NCI-H128 (cell line): ENCODE measurements around the gene ASF1B.
"Not testable (repeated sequence)": the region's sequence is repeated elsewhere in the genome, so short reads cannot be mapped to it uniquely, and the experiment has no call there.

Source experiments
- DNase-seq: peaks from one replicate; lab custom pipeline; 2025; ENCODE audit not compliant: unreplicated experiment; lab: John Stamatoyannopoulos, UW

The ASF1B gene

DNA sequence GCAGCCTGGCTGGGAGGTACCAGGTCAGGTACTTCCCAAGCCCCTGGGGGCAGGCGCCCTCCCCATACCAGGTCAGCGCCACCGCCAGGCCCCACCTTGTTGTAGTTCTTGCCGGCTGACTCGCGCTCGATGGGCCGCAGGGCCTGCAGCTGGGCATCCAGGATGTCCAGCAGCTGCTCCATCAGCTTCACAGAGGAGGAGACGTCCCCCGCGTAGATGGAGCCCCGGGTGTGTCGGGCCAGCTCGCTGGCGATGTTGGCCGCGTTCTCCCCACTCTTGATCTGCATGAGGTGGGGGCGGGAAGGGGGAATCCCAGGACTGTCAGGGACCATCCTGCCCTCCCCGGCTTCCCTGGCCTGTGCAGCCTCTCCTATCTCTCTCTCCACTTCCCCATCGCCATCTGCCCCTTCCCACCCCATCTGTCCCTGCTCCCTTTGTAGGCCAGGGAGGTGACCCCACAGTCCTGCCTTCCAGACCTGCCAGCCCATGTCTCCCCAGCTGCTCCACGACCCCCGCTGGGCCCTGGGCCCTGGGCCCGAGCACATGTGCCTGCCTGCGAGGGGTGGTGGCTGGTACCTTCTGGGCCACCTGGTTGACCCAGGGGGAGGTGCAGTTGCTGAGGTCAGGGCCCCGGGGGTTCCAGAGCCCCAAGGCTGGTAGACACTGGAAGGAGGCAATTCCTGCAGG, 23.8 kb upstream of the ASF1B start:
- no peak for DNase-seq

DNA sequence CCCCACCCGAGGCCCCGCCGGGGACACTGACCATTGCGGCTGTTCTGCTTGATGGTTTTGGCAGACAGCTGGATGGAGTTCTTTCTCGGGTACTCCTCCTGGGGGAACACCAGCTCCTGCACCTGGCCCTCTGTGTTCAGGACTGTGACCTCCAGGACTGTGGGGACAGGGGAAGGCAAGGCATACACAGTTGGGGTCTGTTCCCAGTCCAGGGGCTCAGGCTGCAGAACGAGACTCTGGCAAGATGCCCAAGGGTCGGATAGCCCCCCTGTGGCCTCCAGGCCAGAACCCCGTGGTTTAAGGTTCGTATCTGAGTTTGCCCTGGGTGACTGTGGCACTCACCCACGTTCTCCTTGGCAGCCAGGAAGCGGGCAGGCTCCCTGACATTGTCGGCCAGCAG, 22.7 kb upstream of the ASF1B start:
- DNase-seq, result no peak

DNA sequence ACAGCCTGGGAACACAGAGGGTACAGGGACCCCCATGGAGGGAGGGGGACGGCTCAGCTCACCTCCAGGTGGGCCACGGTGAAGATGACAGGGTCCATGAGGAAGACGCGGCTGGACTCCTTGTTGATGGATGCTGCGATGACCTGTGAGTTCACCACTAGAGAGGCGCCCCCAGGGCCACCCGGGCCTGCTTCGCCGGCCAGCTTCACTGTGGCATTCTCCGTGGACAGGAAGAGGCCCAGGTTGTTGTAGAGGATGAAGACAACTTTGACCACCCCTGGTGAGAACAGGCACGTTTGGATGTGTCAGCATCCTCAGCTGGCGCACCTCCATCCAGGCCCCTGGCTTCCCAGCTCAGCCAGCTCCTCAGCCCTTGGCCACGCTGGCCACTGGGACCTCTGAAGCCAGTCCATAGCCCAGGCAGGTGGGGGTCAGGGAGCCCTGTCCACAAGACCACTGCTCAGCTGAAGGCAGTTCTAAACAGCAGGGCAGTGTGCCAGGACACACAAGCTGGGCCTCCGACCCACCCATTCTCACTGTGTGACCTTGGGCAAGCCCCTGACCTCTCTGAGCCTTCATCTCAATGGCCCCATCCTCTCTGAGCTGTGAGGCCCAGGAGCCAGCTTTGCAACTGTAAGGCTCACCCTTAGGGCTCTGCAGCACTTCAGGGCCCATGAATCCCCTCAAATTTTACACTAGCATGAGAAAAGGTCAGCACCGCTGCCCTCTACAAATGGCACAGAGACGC, 22.1 kb upstream of the ASF1B start:
- no peak for DNase-seq

DNA sequence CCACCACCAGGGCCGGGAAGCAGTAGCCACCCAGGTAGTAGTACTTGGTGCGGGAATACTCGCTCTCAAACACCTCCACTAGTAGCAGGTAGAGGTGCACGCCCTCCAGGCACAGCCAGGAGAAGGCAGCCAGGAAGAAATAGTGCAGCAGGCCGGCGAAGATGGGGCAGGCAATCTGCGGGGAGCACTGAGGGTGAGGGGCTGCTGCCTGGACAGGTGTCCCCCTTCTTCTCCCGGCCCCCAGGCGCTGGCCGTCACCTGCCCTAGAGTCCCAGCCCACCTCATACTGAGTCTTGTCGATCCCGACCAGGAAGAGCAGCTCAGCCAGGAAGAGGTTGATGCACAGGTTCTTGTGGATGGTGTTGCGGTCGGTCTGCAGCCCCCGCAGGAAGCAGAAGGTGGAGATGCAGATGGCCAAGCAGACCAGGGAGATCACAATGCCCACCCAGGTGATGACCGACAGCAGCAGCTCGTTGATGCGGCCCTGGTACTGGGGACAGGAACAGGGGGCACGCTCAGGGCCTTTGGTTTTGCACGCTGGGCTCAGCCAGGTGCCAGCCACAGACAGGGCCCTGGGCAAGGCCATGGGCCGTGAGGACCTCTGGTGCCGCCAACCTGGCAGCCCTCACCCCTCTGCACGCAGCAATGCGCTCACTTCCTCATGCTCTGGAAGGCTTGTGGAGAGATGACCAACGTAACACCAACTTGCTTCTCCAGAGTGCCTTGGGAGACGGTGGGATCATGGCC, 20.8 kb upstream of the ASF1B start:
- DNase-seq, result no peak

DNA sequence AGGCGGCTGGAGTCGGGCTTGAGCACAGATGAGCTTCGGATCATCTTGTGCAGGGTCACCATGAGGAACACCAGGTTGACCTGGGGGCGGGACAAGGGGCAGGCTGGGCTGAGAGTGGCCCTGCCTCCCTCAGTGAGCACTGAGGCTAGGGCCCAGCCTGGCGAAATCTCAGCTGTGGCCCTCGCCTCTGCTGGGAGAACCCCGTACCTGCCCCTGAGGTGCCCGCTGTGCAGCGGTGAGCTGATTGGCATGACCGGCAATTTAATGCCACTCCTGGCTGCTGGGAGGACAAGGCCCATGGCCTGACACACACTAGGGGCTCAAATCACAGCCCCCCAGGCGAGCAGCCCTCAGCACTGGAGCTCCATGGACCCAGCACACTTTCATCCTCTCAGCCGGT, 19.7 kb upstream of the ASF1B start:
- DNase-seq, result no peak

DNA sequence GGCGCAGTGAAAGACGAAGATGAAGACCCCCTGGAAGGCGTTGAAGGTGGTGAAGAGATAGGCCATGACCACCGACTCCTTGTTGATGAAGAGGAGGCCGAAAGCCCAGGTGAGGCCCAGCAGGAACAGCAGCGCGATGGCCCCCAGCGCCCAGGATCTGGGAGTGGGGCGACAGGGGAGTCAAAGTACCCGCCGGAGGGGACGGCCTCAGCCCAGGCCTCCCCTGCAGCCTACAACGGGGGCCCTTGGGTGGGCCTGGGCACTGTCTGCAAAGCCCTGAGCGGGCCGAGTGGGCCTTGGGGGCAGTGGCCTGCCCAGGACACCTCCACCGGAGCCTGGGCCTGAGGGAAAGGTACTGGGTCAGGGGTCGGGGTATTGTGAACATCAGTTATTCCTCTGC, 19.0 kb upstream of the ASF1B start:
- no peak for DNase-seq

DNA sequence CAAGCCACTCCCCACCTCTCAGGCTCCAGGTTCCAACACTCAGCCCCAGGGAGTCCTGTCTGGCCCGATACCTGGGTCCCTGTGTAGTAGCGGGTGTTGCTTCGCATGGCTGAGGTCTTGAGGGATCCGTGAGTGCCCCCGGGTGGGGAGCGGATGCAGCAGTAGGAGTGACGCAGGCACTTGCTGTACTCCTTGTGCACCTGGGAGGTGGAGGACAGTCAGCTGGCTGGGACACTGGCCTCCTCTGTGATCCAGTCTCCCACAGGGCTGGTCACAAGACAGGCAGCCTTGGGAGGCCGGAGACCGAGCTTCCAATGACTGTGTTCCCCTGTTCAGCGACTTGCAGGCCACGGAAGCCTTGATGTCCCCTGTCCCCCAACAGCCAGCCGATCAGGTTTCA, 16.3 kb upstream of the ASF1B start:
- DNase-seq, result no peak

DNA sequence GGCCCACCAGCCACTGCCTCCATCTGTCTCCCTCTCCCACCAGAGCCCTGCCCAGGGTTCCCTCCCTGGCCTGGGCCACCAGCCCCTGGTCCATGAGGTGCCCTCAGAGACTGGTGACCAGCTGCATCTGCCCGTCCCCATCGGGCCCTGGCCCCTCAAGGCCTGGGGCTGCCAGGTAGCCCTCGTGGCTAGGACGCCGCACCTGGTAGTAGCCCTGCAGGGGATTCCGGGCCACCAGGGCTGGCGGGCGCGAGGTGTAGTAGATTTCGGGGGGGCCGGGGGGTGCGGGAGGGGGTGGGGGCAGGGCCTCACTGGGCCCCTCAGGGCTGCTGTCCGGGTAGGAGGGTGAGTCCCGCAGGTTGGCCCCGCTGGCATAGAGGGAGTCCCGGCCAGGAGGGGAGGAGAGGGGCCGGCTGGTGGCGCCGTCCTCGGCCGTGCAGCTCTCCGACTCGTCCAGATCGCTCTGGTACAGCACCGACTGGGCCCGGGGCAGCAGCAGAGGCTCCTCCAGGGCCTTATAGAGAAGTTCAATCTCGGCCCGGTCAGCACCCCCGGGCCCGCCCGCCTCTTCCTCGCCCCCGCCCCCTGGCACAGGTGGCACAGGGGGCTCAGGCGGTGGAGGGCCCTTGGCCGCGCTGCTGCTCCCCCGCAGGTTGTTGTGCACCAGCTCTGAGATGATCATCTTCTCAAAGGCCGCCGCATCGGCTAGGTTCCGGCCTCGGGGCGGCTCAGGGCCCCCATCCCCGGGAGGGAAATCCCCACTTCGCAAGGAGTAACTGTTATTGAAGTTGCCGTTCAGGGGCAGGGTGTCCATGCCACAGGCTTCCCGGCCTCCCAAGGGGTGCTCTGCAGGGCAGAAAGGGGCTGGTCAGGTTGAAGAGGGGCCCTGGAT, 14.6 kb upstream of the ASF1B start:
- no peak for DNase-seq

DNA sequence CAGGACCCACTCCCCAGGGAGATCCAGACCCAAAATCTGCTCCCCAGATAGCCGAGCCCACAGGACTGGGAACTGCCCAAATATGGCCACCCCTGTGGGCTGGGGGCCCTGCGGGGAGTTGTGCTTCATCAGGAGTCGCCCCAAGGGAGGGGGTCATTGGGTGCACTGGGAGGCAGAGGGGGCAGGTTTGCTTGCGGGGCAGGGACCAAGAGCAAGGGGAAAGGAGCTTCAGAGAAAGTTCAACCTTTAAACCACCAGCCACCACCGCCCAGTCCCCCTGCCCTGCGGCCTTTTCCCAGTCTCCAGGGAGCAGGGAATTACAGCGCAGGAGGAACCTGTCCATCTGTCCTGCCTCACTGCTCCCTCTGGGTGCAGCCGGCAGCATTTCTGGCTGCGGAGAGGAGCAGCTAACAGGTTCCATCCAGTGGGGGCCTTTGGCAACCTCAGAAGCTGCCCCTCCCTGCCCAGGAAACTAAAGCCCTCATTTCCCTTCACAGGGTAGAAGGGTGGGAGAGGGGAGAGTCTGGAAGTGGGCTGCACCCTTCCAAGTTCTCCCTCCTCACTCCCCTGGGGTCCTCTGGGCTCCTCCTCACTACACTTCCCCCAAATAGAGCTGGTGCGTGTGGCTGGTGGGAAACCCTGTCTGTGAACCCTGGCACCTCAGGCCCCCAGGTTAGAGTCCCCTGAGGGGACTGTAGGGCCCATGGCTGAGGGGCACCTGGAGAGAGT, 13.8 kb upstream of the ASF1B start:
- no peak for DNase-seq

DNA sequence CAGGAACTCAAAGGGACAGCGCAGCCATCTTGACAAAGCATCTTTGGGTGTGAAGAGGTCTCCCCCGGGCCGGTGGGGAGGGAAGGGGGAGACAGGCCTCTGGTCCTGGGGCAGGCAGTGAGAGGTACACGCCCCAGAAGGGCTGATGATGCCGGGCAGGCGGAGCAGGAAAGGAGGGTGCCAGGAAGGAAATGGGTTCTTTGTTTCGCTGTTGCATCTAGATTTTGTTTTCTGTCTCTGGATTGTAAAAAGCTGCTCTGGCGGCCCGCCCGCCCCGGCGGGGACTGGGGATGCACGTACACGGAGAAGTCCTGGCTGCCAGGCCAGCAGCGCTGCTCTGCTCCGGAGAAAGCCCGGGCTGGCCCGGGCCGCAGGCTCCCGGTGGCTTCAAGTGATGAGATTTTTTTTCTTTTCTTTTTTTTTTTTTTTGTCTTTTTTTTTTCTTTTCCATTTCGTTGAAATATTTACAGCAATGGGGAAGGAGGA, 13.2 kb upstream of the ASF1B start:
- no peak for DNase-seq

DNA sequence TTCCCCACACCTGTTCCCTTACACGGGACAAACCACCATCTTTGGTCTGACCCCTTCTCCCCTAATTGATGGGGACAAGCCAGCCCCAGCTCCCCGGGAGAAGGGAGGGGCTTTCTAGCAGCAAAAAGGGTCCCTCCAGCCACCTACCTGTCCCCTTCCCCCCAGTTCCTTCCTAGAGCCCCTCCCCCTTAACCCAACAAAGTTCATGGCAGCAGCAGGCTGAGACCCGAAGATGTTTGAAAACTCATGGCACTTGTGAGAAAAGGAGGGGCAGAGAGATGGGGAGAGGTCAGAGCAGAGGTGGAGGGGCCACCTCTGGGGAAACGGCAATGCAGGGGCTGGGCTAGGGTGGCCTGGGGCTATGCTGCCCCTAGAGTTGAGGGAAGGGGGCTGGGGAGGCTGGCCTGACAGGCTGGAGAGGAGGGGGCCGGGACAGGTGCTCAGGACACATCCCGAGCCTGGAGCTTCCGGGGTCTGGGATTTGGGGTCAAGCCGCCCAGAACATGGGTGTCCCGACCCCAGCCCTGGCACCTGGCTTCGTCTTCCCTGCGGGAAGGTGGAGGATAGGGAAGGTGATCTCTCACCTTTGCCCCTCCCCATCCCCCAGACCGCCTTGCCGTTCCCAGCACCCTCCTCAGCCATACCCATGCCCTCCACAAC, 12.5 kb upstream of the ASF1B start:
- DNase-seq, result no peak

DNA sequence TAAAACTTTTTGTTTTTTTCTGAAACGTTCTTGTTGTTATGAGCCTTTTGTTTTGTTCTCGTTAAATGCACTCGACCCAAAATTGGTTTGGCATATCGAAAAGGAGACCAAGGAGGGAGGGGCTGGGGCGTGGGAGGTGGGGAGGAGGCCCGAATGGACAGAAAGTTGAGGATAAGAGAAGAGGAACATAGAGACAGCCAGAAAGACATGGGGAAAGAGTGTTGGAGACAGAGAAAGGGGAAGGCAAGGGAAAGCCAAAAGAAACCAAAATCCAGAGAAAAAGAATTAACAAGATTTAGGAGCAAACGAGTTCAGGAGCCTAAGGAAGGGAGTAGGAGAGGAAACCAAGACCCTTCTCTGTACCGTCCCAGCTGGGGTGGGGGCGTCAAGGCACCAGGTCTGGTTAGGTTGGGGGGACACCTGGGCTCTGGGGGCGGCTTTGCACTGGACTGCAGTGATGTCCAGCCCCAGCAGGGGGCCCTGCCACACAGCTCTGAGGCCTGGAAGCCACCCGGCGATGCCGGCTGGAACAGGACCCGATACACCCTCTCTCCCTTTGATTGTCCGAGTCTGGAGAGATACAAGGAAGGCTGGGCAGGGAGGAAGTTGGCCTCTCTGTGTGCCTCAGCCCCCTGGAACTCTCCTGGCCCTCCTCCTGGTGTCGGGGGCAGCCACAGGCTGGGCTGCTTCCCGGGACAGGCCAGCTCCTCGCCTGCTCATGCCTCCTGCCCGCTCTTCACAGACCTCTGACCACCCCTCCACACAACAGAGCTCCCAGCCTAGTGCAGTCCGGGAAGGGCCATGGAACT, 11.6 kb upstream of the ASF1B start:
- DNase-seq, result no peak

DNA sequence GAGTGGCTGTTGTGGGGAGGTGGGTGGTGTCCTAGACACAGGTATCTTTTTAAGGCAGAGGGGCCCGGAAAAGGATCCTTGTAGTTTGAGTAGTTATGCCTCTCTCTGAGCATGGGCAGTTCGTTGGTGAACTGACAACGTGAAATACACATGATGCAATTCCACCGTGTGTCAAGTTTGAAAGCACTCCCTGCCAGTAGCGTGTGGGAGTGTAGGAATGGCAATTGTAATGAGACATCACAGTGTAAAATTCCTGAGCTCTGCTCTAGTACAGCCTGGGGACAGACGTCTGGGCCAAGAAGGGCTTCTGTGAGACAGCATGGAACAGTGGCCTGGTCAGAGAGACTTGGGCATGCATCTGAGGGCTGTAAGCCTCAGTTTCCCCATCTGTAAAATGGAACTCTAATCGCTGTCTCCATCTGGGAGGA, 10.4 kb upstream of the ASF1B start:
- DNase-seq, result no peak

DNA sequence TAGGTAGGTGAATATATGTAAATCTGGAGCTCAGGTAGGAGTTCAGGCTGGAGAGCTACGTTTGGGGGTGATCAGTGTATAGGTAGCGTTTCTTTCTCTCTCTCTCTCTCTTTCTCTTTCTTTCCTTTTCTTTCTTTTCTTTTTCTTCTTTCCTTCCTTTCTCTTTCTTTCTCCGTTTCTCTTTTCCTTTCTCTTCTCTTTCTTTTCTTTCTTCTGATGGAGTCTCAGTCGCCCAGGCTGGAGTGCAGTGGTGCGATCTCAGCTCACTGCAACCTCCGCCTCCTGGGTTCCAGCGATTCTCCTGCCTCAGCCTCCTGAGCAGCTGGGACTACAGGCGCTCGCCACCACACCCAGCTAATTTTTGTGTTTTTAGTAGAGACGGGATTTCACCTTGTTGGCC, 9.8 kb upstream of the ASF1B start:
- not testable (repeated sequence) for DNase-seq

DNA sequence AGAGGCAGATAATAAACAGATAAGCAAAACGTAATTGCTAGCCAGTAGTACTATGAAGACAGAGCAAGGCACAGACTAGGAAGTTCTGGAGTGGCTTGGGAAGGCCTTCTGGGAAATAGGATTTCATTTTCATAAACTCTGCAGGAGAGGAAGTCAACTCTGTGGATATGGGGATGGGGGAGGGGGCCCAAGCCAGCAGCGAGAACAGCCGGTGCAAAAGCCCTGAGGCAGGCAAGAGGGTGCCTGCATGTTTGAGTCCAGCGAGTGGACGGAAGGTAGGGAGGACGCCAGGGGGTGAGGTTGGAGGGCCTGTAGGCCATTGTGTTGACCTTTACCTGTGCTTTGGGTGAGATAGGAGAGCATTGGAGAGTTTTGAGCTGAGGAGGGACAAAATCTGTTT, 9.0 kb upstream of the ASF1B start:
- DNase-seq, result no peak

DNA sequence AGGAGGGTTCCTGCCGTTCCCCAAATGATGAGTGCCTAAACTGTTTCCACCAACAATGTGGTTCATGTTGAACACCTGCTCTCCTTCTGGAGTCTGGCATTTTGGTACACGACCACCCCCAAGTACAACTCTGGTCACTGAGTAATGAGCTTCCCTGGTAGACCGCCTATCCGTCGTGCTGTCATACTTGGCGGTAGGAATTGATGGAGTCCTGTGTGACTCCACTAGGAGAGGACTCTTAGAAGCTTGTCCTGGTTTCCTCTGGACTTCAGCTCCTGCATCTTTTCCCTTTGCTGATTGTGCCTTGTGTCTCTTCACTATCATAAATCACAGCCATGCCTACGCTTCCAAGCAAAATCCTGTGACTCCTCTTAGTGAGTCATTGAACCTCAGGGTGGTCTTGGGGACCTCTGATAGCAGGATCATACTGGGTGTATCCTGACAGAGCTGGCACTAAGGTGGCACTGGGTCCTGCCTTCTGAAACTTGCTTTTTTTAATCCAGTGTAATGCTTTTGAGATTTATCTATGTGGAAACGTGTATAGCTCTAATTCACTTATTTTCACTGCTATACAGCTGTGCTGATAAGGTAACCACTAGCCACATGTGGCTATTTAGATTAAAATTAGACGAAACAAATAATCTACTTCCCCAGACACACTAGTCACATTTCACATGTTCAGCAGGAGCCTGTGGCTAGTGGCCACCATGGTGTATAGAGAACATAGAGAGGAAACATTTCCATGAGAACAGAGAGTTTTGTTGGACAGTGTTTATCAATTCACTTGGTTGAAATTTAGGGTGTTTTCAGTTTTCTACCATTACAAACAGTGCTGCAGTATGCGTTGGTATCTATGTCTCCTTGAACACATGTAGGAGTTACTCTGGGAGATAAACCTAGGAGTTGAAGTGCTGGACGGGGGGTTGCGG, 6.1 kb upstream of the ASF1B start:
- no peak for DNase-seq

DNA sequence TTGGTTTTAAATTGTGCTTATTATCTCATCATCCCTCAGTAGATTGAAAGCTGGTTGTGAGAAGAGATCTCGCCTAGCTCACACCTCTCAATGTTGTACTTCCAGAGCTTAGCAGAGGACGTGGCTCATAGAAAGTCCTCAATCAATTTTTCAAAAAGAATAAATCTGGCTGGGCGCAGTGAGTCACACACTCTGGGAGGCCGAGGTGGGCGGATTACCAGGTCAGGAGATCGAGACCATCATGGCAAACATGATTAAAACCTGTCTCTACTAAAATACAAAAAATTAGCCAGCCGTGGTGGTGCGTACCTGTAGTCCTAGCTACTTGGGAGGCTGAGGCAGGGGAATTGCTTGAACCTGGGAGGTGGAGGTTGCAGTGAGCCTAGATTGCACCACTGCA, 4.7 kb upstream of the ASF1B start:
- DNase-seq, result no peak

DNA sequence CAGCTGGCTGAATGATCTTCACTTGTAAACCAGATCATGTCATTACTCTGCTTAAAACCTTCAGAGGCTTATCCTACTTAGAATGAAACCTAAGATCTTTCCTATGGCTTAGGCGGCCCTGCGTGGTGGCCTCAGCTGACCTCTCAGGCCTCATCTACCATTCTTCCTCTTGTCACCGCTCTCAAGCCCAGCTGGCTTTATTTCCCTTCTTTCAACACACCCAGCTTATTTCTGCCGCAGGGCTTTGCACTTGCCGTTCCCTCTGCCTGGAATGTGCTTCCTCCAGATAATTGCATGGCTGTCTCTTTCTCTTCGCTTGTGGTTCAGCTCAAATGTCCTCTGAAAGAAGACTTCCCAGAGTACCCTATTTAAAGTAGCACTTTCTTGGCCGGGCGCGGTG, 3.6 kb upstream of the ASF1B start:
- no peak for DNase-seq
